Endothelial cell of umbilical vein (primary cell): ENCODE results near the gene SYDE2. TPM values are rescaled to one million over a fixed set of nuclear protein-coding genes. Genes with fewer than 3 reads are reported as not detected.

Experiments
- BruUV-seq: library from RNA; stranded (reverse); fragments of 400-500 nt; replicated peaks from 2 replicates; lab custom pipeline; 2021; lab: Mats Ljungman, UMichigan
- CTCF ChIA-PET: fragments of 300-600, 350-600 bp; sonication (Branson Sonifier 250); formaldehyde crosslinking; loops from one replicate; lab custom pipeline; 2021; ENCODE audit warnings: antibody characterized with exemption, inconsistent platforms; lab: Charles Lee
- POLR2A ChIA-PET: fragments of 300-600, 350-600 bp; sonication (Branson Sonifier 250); formaldehyde crosslinking; loops from one replicate; lab custom pipeline; 2021; ENCODE audit warnings: antibody characterized with exemption, inconsistent platforms; lab: Charles Lee
- DNase-seq: peaks from one replicate; pipeline ENCODE4 v3.0.0-alpha.2; 2011; ENCODE audit warnings: low read depth, low spot score
- FAIRE-seq: peaks from 2 replicates; lab custom pipeline; 2011; peaks lifted over from hg19 to GRCh38; lab: Jason Lieb, UNC
- H2AFZ ChIP-seq: 2 replicates; pipeline ENCODE4 v1.6.0; 2012; ENCODE audit warnings: low read depth, low read length, control low read depth, inconsistent platforms
- H3K27ac ChIP-seq: 2 replicates; pipeline ENCODE4 v1.5.1; 2011; ENCODE audit warnings: low read depth, mild to moderate bottlenecking, control low read depth, low read length, moderate library complexity; ENCODE audit not compliant: insufficient read depth
- H3K27me3 ChIP-seq, 2 experiments: 2 replicates each; pipeline versions ENCODE4 v1.6.0 to v1.6.1; 2011; ENCODE audit warnings: low read length in 2 of 2, mixed read lengths in 1 of 2; ENCODE audit not compliant: control insufficient read depth in 2 of 2, insufficient read depth in 2 of 2
- H3K36me3 ChIP-seq, 2 experiments: 2 replicates in 1 of 2; 3 replicates in 1 of 2; pipeline ENCODE4 v1.5.1; 2011; ENCODE audit warnings: low read length in 2 of 2, mild to moderate bottlenecking in 1 of 2, moderate library complexity in 1 of 2; ENCODE audit not compliant: control insufficient read depth in 2 of 2, insufficient read depth in 2 of 2; ENCODE audit errors: extremely low read depth in 1 of 2
- H3K4me1 ChIP-seq: 3 replicates; pipeline ENCODE4 v1.5.1; 2011; ENCODE audit warnings: mild to moderate bottlenecking, low read length; ENCODE audit not compliant: control insufficient read depth, insufficient read depth; ENCODE audit errors: extremely low read depth
- H3K4me2 ChIP-seq: 2 replicates; pipeline ENCODE4 v1.6.1; 2011; ENCODE audit warnings: low read length, control low read depth, mixed read lengths; ENCODE audit not compliant: insufficient read depth
- H3K4me3 ChIP-seq, 3 experiments: fragments of 200-600 bp in 1 of 3; sonication (generic), shearing (Covaris generic) in 1 of 3; replicated peaks in 1 of 3; 2 replicates each; pipeline ENCODE4 v1.5.1; 2011 to 2016; ENCODE audit warnings: control low read depth in 3 of 3, low read length in 3 of 3, mild to moderate bottlenecking in 2 of 3, inconsistent platforms in 1 of 3, low read depth in 1 of 3, moderate library complexity in 1 of 3; ENCODE audit not compliant: insufficient read depth in 1 of 3
- H3K79me2 ChIP-seq: 2 replicates; pipeline ENCODE4 v1.6.0; 2012; ENCODE audit warnings: low read length, inconsistent platforms; ENCODE audit not compliant: control insufficient read depth, insufficient read depth
- H3K9ac ChIP-seq: replicated peaks from 2 replicates; pipeline ENCODE3; 2011; ENCODE audit warnings: low read length, control low read depth; ENCODE audit not compliant: insufficient read depth; ENCODE audit errors: extremely low read depth
- H3K9me1 ChIP-seq: replicated peaks from 3 replicates; pipeline ENCODE4 v1.6.0; 2011; ENCODE audit warnings: mild to moderate bottlenecking, low read length; ENCODE audit not compliant: control insufficient read depth, insufficient read depth; ENCODE audit errors: extremely low read depth
- H3K9me3 ChIP-seq: replicated peaks from 2 replicates; pipeline ENCODE4 v1.5.1; 2012; ENCODE audit warnings: low read length, inconsistent platforms; ENCODE audit not compliant: control insufficient read depth, insufficient read depth
- H4K20me1 ChIP-seq: replicated peaks from 2 replicates; pipeline ENCODE3; 2011; ENCODE audit warnings: mild to moderate bottlenecking, low read length; ENCODE audit not compliant: control insufficient read depth, insufficient read depth; ENCODE audit errors: extremely low read depth
- CTCF ChIP-seq, 2 donors: IDR thresholded peaks; 1 replicate in 1 of 2; 2 replicates in 1 of 2; pipeline ENCODE4 v1.5.1; 2011; ENCODE audit warnings: low read length in 2 of 2, mild to moderate bottlenecking in 2 of 2, moderate library complexity in 2 of 2, control low read depth in 1 of 2, inconsistent platforms in 1 of 2, low read depth in 1 of 2; ENCODE audit not compliant: insufficient read depth in 1 of 2; ENCODE audit errors: extremely low read depth in 1 of 2
- EZH2 ChIP-seq: IDR thresholded peaks from 2 replicates; pipeline ENCODE4 v1.6.1; 2012; ENCODE audit warnings: borderline replicate concordance, low read depth, mild to moderate bottlenecking, moderate library complexity, low read length, inconsistent platforms; ENCODE audit not compliant: severe bottlenecking
- FOS ChIP-seq: IDR thresholded peaks from 2 replicates; pipeline ENCODE4 v1.6.1; 2011; ENCODE audit warnings: mild to moderate bottlenecking, low read length, moderate library complexity, borderline replicate concordance; ENCODE audit not compliant: insufficient read depth
- GATA2 ChIP-seq: IDR thresholded peaks from 2 replicates; pipeline ENCODE4 v1.7.0; 2011; ENCODE audit warnings: low read depth, mild to moderate bottlenecking, moderate library complexity, mixed read lengths, low read length; ENCODE audit not compliant: insufficient read length, insufficient read depth
- JUN ChIP-seq: IDR thresholded peaks from 2 replicates; pipeline ENCODE4 v1.6.1; 2011; ENCODE audit warnings: borderline replicate concordance, low read depth; ENCODE audit not compliant: insufficient read length, insufficient read depth
- MAX ChIP-seq: IDR thresholded peaks from 2 replicates; pipeline ENCODE4 v1.6.1; 2011; ENCODE audit not compliant: insufficient read depth, insufficient read length
- MYC ChIP-seq: IDR thresholded peaks from one replicate; pipeline ENCODE4 v1.6.1; 2011; ENCODE audit warnings: mild to moderate bottlenecking, low read depth, low read length
- POLR2A ChIP-seq: IDR thresholded peaks from 2 replicates; pipeline ENCODE4 v1.6.1; 2012; ENCODE audit warnings: low read depth, mild to moderate bottlenecking, control low read depth, low read length
- POLR2AphosphoS5 ChIP-seq: IDR thresholded peaks from 2 replicates; pipeline ENCODE4 v1.6.1; 2012; ENCODE audit warnings: low read depth, mild to moderate bottlenecking, control low read depth, low read length, moderate library complexity; ENCODE audit not compliant: insufficient read depth
- dilution Hi-C: fragments of 300-500 bp; cut with MboI; formaldehyde crosslinking; loops from one replicate; pipeline ENCODE4 v1.15.0; 2019; ENCODE audit warnings: low sequenced_read_pairs; ENCODE audit not compliant: extremely low pct_ligation_motif_present
- intact Hi-C: fragments of 100-400 bp; cut with micrococcal nuclease; formaldehyde crosslinking; loops from one replicate; pipeline ENCODE4 v1.10.0; 2022
- polyA plus RNA-seq, 4 experiments: library from polyadenylated mRNA; depleted of rRNA in 3 of 4; stranded (reverse) in 3 of 4; unstranded in 1 of 4; fragments of >200 nt; gene quantifications; 2 replicates each; pipeline versions ENCODE4 v1.2.1 to v1.2.3, GENCODE V29; 2011 to 2012; ENCODE audit warnings: missing spikeins in 1 of 4
- total RNA-seq: library from RNA; stranded (reverse); gene quantifications from 2 replicates; pipeline ENCODE4 v1.2.3, GENCODE V29; 2021

The SYDE2 gene
- total and polyA plus RNA-seq, 2 donors (not counting 3 experiments of a cell fraction or from before 2014, with no cell fraction given), result 0.52 to 3.1 TPM

- H3K9ac ChIP-seq, result no peak overlapping the region
- no peak overlapping the region for H3K4me3 ChIP-seq
- H3K4me2 ChIP-seq, result no peak overlapping the region
- H3K4me1 ChIP-seq, result no peaks in the 10 kb centered on the region
- no peaks in the 10 kb centered on the region for H4K20me1 ChIP-seq
- dilution Hi-C loops (no loop called here), intact Hi-C loops (no loop called here)
- POLR2A ChIA-PET, result no interaction called here
- no peak overlapping the region for H2AFZ ChIP-seq
- no peaks in the 10 kb centered on the region for H3K36me3 ChIP-seq
- no TSS peak for BruUV-seq
- CTCF ChIA-PET, result no interaction called here
- no peaks in the 10 kb centered on the region for H3K9me1 ChIP-seq
- FAIRE-seq, result no peak
- H3K27me3 ChIP-seq, result no peaks in the 10 kb centered on the region
- no peak overlapping the region for H3K27ac ChIP-seq
- no peaks in the 10 kb centered on the region for H3K79me2 ChIP-seq
- TF ChIP-seq EZH2 (no peak), MAX (no peak), GATA2 (no peak), JUN (no peak), MYC (no peak), POLR2A (no peak), POLR2AphosphoS5 (no peak), CTCF (IDR thresholded peaks at IDR 0.05; ENCODE audit: extremely low read depth in 1 of 2, insufficient read depth in 1 of 2, low read depth in 1 of 2, low read length in 2 of 2) (no peak), FOS (no peak)
- no peaks in the 10 kb centered on the region for H3K9me3 ChIP-seq
- no peak for DNase-seq
Observed at GRCh38 chr1:85182700-85183099, 18.1 kb downstream of the SYDE2 start.
